H9 (cell line): ENCODE results near the gene AFAP1. TPM values are rescaled to one million over a fixed set of nuclear protein-coding genes. Genes with fewer than 3 reads are reported as not detected.
A peak's percentile ranks its signal among the peaks of the same experiment; 100 is the strongest.

Source experiments
- DNase-seq: peaks from one replicate; pipeline ENCODE4 v3.0.0-alpha.2; 2017
- H2AFZ ChIP-seq: one replicate; pipeline ENCODE4 v1.6.1; 2013; ENCODE audit warnings: mild to moderate bottlenecking, low read length, control low read depth, moderate library complexity
- H2AK5ac ChIP-seq: 2 replicates; pipeline ENCODE4 v1.6.1; 2013; ENCODE audit warnings: low read length, control low read depth, mixed read lengths; ENCODE audit not compliant: insufficient read length
- H2BK120ac ChIP-seq: one replicate; pipeline ENCODE4 v1.6.1; 2013; ENCODE audit warnings: low read depth, mild to moderate bottlenecking, low read length, control low read depth, inconsistent platforms; ENCODE audit not compliant: poor library complexity, severe bottlenecking
- H2BK12ac ChIP-seq: 2 replicates; pipeline ENCODE4 v1.6.1; 2013; ENCODE audit warnings: low read length, control low read depth, mixed read lengths, low read depth; ENCODE audit not compliant: insufficient read length
- H2BK15ac ChIP-seq: 2 replicates; pipeline ENCODE4 v1.6.1; 2013; ENCODE audit warnings: low read depth, low read length, control low read depth
- H2BK20ac ChIP-seq: one replicate; pipeline ENCODE4 v1.6.1; 2013; ENCODE audit warnings: low read depth, mild to moderate bottlenecking, low read length, control low read depth, inconsistent platforms; ENCODE audit not compliant: poor library complexity, severe bottlenecking
- H2BK5ac ChIP-seq: 2 replicates; pipeline ENCODE4 v1.6.1; 2013; ENCODE audit warnings: low read length, control low read depth, mixed read lengths; ENCODE audit not compliant: insufficient read length
- H3K14ac ChIP-seq: 2 replicates; pipeline ENCODE4 v1.6.1; 2013; ENCODE audit warnings: low read length, control low read depth; ENCODE audit not compliant: insufficient read depth
- H3K18ac ChIP-seq: 2 replicates; pipeline ENCODE4 v1.6.1; 2013; ENCODE audit warnings: low read depth, mild to moderate bottlenecking, mixed read lengths, low read length, control low read depth; ENCODE audit not compliant: insufficient read length
- H3K23ac ChIP-seq: 2 replicates; pipeline ENCODE4 v1.6.1; 2013; ENCODE audit warnings: low read length, control low read depth, mixed read lengths, low read depth; ENCODE audit not compliant: insufficient read length
- H3K23me2 ChIP-seq: 2 replicates; pipeline ENCODE4 v1.6.1; 2013; ENCODE audit warnings: low read depth, mild to moderate bottlenecking, mixed read lengths, low read length, control low read depth; ENCODE audit not compliant: insufficient read length, poor library complexity, severe bottlenecking
- H3K27ac ChIP-seq: 2 replicates; pipeline ENCODE4 v1.5.1; 2013; ENCODE audit warnings: low read length, control low read depth, mixed read lengths, low read depth; ENCODE audit not compliant: insufficient read length
- H3K27me3 ChIP-seq: 2 replicates; pipeline ENCODE4 v1.6.1; 2013; ENCODE audit warnings: low read length, control low read depth, inconsistent platforms; ENCODE audit not compliant: insufficient read depth
- H3K4ac ChIP-seq: 2 replicates; pipeline ENCODE4 v1.6.1; 2013; ENCODE audit warnings: low read depth, mild to moderate bottlenecking, control low read depth, inconsistent platforms, low read length, moderate library complexity
- H3K4me1 ChIP-seq: 2 replicates; pipeline ENCODE4 v1.6.1; 2013; ENCODE audit warnings: low read length, control low read depth, inconsistent platforms; ENCODE audit not compliant: insufficient read depth
- H3K4me2 ChIP-seq: 2 replicates; pipeline ENCODE4 v1.6.1; 2013; ENCODE audit warnings: low read length, control low read depth, mixed read lengths; ENCODE audit not compliant: insufficient read length, insufficient read depth
- H3K56ac ChIP-seq: 2 replicates; pipeline ENCODE4 v1.6.1; 2013; ENCODE audit warnings: low read depth, mild to moderate bottlenecking, mixed read lengths, low read length, control low read depth; ENCODE audit not compliant: insufficient read length
- H3K79me1 ChIP-seq: 2 replicates; pipeline ENCODE4 v1.6.1; 2013; ENCODE audit warnings: low read depth, mild to moderate bottlenecking, moderate library complexity, low read length, control low read depth, inconsistent platforms; ENCODE audit not compliant: insufficient read depth, poor library complexity, severe bottlenecking
- H3K79me2 ChIP-seq: 2 replicates; pipeline ENCODE4 v1.6.1; 2013; ENCODE audit warnings: low read length, control low read depth, inconsistent platforms; ENCODE audit not compliant: insufficient read depth
- H3K9ac ChIP-seq: 2 replicates; pipeline ENCODE4 v1.6.1; 2013; ENCODE audit warnings: low read length, control low read depth, mixed read lengths; ENCODE audit not compliant: insufficient read length; ENCODE audit errors: extremely low read depth
- H3K9me3 ChIP-seq: one replicate; pipeline ENCODE4 v1.6.1; 2013; ENCODE audit warnings: low read depth, low read length, inconsistent platforms; ENCODE audit not compliant: control insufficient read depth
- H3T11ph ChIP-seq: one replicate; pipeline ENCODE4 v1.6.1; 2013; ENCODE audit warnings: mild to moderate bottlenecking, low read length, control low read depth, inconsistent platforms
- H4K20me1 ChIP-seq: one replicate; pipeline ENCODE4 v1.6.1; 2013; ENCODE audit not compliant: control insufficient read depth, insufficient read length, insufficient read depth
- H4K5ac ChIP-seq: 2 replicates; pipeline ENCODE4 v1.6.1; 2013; ENCODE audit warnings: low read depth, mild to moderate bottlenecking, mixed read lengths, low read length, control low read depth; ENCODE audit not compliant: insufficient read length
- H4K8ac ChIP-seq: replicated peaks from 2 replicates; pipeline ENCODE4 v1.6.1; 2013; ENCODE audit warnings: low read length, control low read depth, mixed read lengths, low read depth; ENCODE audit not compliant: insufficient read length
- H4K91ac ChIP-seq: 2 replicates; pipeline ENCODE4 v1.6.1; 2013; ENCODE audit warnings: low read depth, mild to moderate bottlenecking, moderate library complexity, mixed read lengths, low read length, control low read depth; ENCODE audit not compliant: insufficient read length
- H3K27ac Mint-ChIP-seq, 3 experiments: 2 replicates in 2 of 3; 3 replicates in 1 of 3; pipeline ENCODE4 v1.8.0; 2020 to 2021; ENCODE audit warnings: mixed read lengths in 3 of 3, mild to moderate bottlenecking in 1 of 3, moderate library complexity in 1 of 3
- H3K27me3 Mint-ChIP-seq: 2 replicates; pipeline ENCODE4 v1.8.0; 2021; ENCODE audit warnings: low read depth, mild to moderate bottlenecking, moderate library complexity, mixed read lengths
- H3K36me3 Mint-ChIP-seq, 3 experiments: 2 replicates in 2 of 3; 3 replicates in 1 of 3; pipeline ENCODE4 v1.8.0; 2020 to 2021; ENCODE audit warnings: low read depth in 3 of 3, mixed read lengths in 3 of 3; ENCODE audit not compliant: insufficient read depth in 1 of 3
- H3K4me1 Mint-ChIP-seq, 2 experiments: 2 replicates each; pipeline ENCODE4 v1.8.0; 2020; ENCODE audit warnings: mixed read lengths in 2 of 2
- H3K4me3 Mint-ChIP-seq, 2 experiments: 2 replicates in 1 of 2; 3 replicates in 1 of 2; pipeline ENCODE4 v1.8.0; 2020 to 2021; ENCODE audit warnings: mild to moderate bottlenecking in 2 of 2, mixed read lengths in 2 of 2, moderate library complexity in 1 of 2
- H3K9me3 Mint-ChIP-seq, 2 experiments: 2 replicates in 1 of 2; 3 replicates in 1 of 2; pipeline ENCODE4 v1.8.0; 2020; ENCODE audit warnings: mild to moderate bottlenecking in 2 of 2, mixed read lengths in 2 of 2, moderate library complexity in 1 of 2
- CTCF ChIP-seq: fragments of 200-600 bp; sonication (generic); conservative IDR thresholded peaks from 3 replicates; pipeline ENCODE4 v1.8.0; 2021; ENCODE audit warnings: antibody characterized with exemption, mild to moderate bottlenecking
- WGBS: extraction: QIAGEN DNeasy Blood & Tissue Kit; methylation state at CpG from one replicate; pipeline ENCODE4 v1.1.7; 2013; ENCODE audit warnings: missing lambda C conversion rate, low lambda C conversion rate, mixed read lengths; ENCODE audit not compliant: insufficient read length; ENCODE audit errors: extremely low coverage; 5-methylcytosine and 5-hydroxymethylcytosine counted together
- total RNA-seq: library from RNA; stranded (reverse); gene quantifications from 2 replicates; pipeline ENCODE4 v1.2.1, GENCODE V29; 2021

The AFAP1 gene
- total RNA-seq, 1 experiment from 2014 or later: 6.5 TPM

- Histone ChIP-seq H4K20me1 (no peaks in the 10 kb centered on the region), H3K9me3 (peaks cover 10% of the 10 kb centered on the region), H3T11ph (no peak overlapping the region), H2BK120ac (no peak overlapping the region), H2AK5ac (no peak overlapping the region), H3K4me2 (no peak overlapping the region), H2BK15ac (no peak overlapping the region), H3K4ac (no peak overlapping the region), H2BK12ac (no peak overlapping the region), H3K18ac (no peak overlapping the region), H3K23ac (no peak overlapping the region), H3K56ac (no peak overlapping the region), H3K27ac (no peak overlapping the region), H4K8ac (no peak overlapping the region), H3K9ac (no peak overlapping the region), H3K14ac (no peak overlapping the region), H3K79me1 (no peaks in the 10 kb centered on the region), H2BK20ac (no peak overlapping the region), H2BK5ac (no peak overlapping the region), H3K23me2 (no peaks in the 10 kb centered on the region), H3K27me3 (no peaks in the 10 kb centered on the region), H3K4me1 (no peaks in the 10 kb centered on the region), H4K91ac (no peak overlapping the region), H2AFZ (no peak overlapping the region), H4K5ac (no peak overlapping the region), H3K79me2 (peaks cover 3% of the 10 kb centered on the region; the same call in 1 of the 2 replicates)
- TF ChIP-seq CTCF: no peak
- no CpG with 5 or more reads among the region's 16 CpGs for WGBS
- H3K4me3 Mint-ChIP-seq: no peak overlapping the region
- H3K4me1 Mint-ChIP-seq: peaks cover 3 to 7% of the 10 kb centered on the region in 2 experiments
- H3K27me3 Mint-ChIP-seq: no peaks in the 10 kb centered on the region
- H3K36me3 Mint-ChIP-seq: peaks cover 12 to 47% (median 26%) of the 10 kb centered on the region in 3 experiments
- H3K27ac Mint-ChIP-seq: peak overlapping the region in 1 of 3 experiments; percentile 89; a peak in 1 of 7 replicates
- H3K9me3 Mint-ChIP-seq: peaks cover 10 to 17% of the 10 kb centered on the region in 2 experiments; a peak in 4 of 5 replicates
- no peak for DNase-seq
These were observed 68.3 kb downstream of the AFAP1 start for GRCh38 chr4:7871356-7871755.
